Choroid plexus epithelial cell (primary cell): ENCODE results near the gene TEP1.
"Not testable (repeated sequence)": the region's sequence is repeated elsewhere in the genome, so short reads cannot be mapped to it uniquely, and the experiment has no call there.

ENCODE experiments used
- DNase-seq: peaks from one replicate; pipeline ENCODE4 v3.0.0-alpha.2; 2010; ENCODE audit warnings: low read depth
- H3K4me3 ChIP-seq: 2 replicates; pipeline ENCODE4 v1.5.1; 2011; ENCODE audit warnings: low read depth, mild to moderate bottlenecking, control low read depth, low read length, moderate library complexity
- TF ChIP-seq, protein P1 (sequence below): conservative IDR thresholded peaks from 2 replicates; pipeline ENCODE4 v1.5.1; 2011; ENCODE audit warnings: low read depth, mild to moderate bottlenecking, control low read depth, inconsistent platforms, low read length, moderate library complexity

TEP1 gene

DNA sequence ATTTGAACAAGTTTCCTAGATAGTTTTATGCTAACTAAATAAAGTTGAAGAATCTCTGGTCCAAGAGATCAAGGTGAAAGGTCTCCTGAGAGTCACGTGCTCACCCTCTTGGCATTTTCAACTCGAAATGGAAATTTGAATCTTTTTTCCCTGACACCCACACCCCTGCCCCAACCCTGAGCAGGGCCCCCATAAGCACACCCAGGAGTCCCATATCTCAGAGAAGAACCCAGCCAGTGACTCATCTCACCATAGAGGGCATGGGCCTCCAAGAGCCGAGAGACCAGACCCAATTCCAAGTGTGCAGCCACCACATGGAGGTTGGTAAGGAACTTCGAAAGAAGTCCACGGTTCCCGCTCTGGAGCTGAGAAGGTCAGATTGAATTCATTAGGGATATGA lies 32.6 kb downstream of the TEP1 start:
- no peak overlapping the region for H3K4me3 ChIP-seq
- TF ChIP-seq, protein P1, sequence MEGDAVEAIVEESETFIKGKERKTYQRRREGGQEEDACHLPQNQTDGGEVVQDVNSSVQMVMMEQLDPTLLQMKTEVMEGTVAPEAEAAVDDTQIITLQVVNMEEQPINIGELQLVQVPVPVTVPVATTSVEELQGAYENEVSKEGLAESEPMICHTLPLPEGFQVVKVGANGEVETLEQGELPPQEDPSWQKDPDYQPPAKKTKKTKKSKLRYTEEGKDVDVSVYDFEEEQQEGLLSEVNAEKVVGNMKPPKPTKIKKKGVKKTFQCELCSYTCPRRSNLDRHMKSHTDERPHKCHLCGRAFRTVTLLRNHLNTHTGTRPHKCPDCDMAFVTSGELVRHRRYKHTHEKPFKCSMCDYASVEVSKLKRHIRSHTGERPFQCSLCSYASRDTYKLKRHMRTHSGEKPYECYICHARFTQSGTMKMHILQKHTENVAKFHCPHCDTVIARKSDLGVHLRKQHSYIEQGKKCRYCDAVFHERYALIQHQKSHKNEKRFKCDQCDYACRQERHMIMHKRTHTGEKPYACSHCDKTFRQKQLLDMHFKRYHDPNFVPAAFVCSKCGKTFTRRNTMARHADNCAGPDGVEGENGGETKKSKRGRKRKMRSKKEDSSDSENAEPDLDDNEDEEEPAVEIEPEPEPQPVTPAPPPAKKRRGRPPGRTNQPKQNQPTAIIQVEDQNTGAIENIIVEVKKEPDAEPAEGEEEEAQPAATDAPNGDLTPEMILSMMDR: no peak
- DNase-seq: no peak

DNA sequence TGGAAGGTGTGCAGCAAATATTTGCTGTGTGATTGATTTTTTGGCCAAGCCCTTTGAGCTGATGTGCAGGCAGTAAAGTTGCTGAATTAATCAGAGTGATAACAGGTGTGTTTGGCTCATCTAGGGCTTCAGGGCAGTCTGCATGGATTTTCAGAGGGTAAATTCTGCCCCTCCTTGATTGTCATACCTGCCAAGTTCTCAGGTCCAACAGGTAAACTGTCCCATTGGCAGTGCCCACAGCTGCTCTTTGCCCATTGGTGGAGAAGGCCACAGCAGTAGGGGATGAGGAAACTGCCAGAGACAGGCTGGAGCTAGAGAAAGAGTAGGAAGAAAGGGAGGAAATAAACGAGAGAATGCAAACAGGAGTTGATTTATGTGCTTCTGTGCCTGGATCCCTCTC lies 33.6 kb downstream of the TEP1 start:
- TF ChIP-seq, protein P1: no peak
- DNase-seq: no peak
- H3K4me3 ChIP-seq: no peak overlapping the region

DNA sequence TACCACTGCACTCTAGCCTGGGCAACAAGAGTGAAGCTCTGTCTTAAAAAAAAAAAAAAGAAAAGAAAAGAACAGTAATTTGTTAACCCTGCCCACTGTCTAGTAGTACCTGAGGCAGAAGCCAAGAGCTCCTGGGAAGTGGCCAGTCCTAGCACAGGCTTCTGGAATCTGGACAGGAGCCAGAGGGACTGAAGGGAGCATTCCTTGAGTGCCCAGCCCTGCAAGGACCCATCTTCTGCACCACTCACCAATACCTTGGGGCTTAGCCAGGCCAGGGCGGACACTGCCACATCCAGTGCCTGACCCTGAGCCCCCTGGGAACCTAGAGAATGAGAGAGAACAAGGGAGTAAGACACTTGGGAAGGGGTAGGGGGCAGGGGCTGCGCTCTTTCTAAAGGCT lies 36.1 kb downstream of the TEP1 start:
- TF ChIP-seq, protein P1: no peak
- no peak overlapping the region for H3K4me3 ChIP-seq
- DNase-seq: no peak

DNA sequence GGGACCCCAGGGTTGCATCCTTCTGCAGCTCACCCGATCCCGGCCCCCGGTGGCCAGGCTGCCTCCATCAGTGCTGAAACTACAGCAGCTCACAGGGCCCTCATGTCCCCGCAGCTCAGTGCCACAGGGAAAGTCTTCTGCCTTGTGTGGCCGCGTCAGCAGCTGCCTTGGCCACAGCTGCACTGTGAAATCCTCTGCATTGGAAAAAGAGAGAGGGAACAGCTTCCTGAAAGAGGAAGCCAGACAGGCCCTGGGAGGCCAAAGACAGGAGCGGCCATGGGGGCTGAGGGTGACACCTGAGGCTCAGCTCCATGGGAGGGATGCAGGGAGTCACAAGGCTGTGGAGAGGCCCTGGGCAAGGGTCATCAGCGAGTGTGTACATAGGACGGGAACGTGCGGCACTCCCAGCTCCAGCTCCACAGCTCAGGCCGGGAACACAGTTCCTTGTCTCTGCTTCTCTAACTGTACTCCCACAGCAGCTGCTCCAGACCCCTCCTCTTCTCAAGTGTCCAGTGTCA lies 37.2 kb downstream of the TEP1 start:
- TF ChIP-seq, protein P1: no peak
- no peak overlapping the region for H3K4me3 ChIP-seq
- no peak for DNase-seq

DNA sequence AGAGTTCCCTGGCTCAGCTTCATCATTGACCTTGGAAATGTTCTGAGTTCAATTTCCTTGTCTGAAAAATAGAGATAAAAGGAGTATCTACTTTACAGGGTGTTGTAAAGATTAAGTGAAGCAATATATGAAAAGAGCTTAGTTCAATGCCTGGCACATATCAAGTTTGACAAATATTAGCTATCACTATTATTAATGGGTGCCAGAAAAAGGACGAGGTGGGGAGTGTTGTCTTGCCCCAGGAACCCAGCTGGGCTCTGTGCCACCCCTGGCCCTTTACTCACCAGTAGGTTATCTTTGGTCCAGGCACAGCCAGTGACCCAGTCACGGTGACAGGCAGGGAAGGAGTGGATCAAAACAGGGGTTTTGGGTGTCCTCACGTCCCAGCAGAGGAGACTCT lies 37.8 kb downstream of the TEP1 start:
- DNase-seq: no peak
- TF ChIP-seq, protein P1: no peak
- no peak overlapping the region for H3K4me3 ChIP-seq

DNA sequence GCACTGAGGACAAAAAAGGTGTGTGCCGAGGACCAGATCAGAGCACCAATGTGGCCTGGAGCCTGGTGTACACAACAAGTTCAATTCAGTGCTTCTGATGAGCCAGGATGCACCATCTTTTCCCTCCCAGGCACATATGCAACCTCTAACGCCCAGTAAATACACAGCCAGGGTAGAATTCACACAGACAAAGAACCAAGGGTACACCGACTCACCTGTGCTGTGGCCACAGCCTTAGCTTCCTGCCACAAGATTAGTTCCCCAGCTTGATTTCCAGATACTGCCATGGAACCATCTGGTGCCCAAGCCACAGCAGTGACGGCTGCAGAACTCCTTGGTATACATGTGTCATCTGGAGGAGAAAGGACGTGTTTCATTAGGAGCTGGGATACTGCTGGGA lies 40.5 kb downstream of the TEP1 start:
- no peak for DNase-seq
- TF ChIP-seq, protein P1: no peak
- H3K4me3 ChIP-seq: no peak overlapping the region

DNA sequence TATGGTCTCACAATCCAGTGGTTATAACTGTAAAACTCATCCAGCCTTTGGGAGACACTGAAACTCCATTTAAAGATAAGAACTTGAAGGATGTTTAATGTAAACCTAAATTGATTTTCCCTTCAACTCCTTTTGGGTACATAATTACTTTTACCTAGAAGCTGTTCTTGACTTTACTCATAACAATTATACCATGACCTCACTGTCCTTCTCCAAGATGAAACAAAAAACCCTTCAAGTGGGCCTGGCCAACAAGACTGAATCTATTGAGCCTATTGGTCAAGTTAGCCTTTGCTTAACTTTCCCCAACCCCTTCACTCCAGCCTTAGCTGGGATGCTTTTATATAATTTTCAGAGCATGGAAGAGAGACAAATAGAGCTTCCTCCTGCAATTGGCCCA lies 47.4 kb downstream of the TEP1 start:
- DNase-seq: no peak
- TF ChIP-seq, protein P1: no peak
- H3K4me3 ChIP-seq: no peak overlapping the region

DNA sequence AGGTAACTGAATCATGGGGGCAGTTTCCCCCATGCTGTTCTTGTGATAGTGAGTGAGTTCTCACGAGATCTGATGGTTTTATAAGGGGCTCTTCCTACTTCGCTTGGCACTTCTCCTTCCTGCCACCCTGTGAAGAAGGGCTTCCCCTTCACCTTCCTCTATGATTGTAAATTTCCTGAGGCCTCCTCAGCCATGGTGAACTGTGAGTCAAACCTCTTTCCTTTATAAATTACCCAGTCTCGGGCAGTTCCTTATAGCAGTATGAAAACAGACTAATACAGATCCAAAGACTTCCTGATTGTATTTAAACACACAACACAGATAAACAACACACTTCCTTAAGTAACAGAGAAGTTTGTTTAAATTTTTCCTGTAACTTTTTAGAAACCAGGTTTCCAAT lies 54.8 kb downstream of the TEP1 start:
- not testable (repeated sequence) for DNase-seq, H3K4me3 ChIP-seq
